Measurements from ENCODE around the gene TEAD1.

DNA sequence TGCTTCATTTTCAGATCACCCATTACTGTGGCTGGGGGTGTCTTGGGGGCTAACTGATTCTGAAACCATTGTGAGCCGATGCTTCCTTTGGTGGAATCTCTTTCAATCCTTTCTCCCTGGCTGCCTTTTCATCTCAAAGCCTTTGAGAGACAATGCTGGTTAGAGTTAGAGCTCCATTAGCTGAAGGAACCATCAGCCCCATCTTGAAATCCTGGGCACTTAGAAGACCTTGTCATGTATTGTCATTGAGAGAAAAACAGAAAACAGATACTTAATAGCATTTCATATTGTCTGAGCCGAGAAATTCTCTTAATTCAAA lies 6.7 kb downstream of the TEAD1 start:
- TF ChIP-seq, protein P1, sequence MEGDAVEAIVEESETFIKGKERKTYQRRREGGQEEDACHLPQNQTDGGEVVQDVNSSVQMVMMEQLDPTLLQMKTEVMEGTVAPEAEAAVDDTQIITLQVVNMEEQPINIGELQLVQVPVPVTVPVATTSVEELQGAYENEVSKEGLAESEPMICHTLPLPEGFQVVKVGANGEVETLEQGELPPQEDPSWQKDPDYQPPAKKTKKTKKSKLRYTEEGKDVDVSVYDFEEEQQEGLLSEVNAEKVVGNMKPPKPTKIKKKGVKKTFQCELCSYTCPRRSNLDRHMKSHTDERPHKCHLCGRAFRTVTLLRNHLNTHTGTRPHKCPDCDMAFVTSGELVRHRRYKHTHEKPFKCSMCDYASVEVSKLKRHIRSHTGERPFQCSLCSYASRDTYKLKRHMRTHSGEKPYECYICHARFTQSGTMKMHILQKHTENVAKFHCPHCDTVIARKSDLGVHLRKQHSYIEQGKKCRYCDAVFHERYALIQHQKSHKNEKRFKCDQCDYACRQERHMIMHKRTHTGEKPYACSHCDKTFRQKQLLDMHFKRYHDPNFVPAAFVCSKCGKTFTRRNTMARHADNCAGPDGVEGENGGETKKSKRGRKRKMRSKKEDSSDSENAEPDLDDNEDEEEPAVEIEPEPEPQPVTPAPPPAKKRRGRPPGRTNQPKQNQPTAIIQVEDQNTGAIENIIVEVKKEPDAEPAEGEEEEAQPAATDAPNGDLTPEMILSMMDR (IDR thresholded peaks at IDR 0.05 in 4 of 5, conservative IDR thresholded peaks at IDR 0.05 in 1 of 5), result no peak
- no peak for TF ChIP-seq POLR2A (IDR thresholded peaks at IDR 0.05)

Measured in gastrocnemius medialis (tissue), 4 donors.